HAP-1 (cell line): ENCODE results near the gene CDK12.
"Not testable (repeated sequence)": the region's sequence is repeated elsewhere in the genome, so short reads cannot be mapped to it uniquely, and the experiment has no call there.

Source experiments
- DNase-seq, 2 experiments: peaks; one replicate each; pipeline ENCODE4 v3.0.0-alpha.2; 2016 to 2020; ENCODE audit warnings: low spot score in 2 of 2
- H3K27me3 ChIP-seq: fragments of 250-450 bp; sonication (Bioruptor Pico); 2 replicates; pipeline ENCODE4 v1.5.1; 2020; ENCODE audit warnings: low read depth, mild to moderate bottlenecking, moderate library complexity
- H3K36me3 ChIP-seq: fragments of 250-450 bp; sonication (Bioruptor Pico); replicated peaks from 2 replicates; pipeline ENCODE4 v1.5.1; 2020; ENCODE audit warnings: mild to moderate bottlenecking
- H3K4me1 ChIP-seq: fragments of 250-450 bp; sonication (Bioruptor Pico); 2 replicates; pipeline ENCODE4 v1.5.1; 2020; ENCODE audit warnings: mild to moderate bottlenecking
- H3K4me3 ChIP-seq: fragments of 250-450 bp; sonication (Bioruptor Pico); 2 replicates; pipeline ENCODE4 v1.5.1; 2020; ENCODE audit warnings: mild to moderate bottlenecking, moderate library complexity
- H3K9me3 ChIP-seq: fragments of 250-450 bp; sonication (Bioruptor Pico); 2 replicates; pipeline ENCODE4 v1.5.1; 2020; ENCODE audit warnings: mild to moderate bottlenecking, moderate library complexity
- in situ Hi-C: fragments of 300-500 bp; cut with MboI; formaldehyde crosslinking; loops from 3 replicates; pipeline ENCODE4 v1.14.3; 2020; ENCODE audit warnings: low sequenced_read_pairs, inconsistent platforms, mixed read lengths

The CDK12 gene

GRCh38 chr17:39473310-39473709 is 12.0 kb downstream of the CDK12 start:
- DNase-seq = no peak
- no peaks in the 10 kb centered on the region for H3K4me1 ChIP-seq
- no peaks in the 10 kb centered on the region for H3K9me3 ChIP-seq
- no peaks in the 10 kb centered on the region for H3K27me3 ChIP-seq
- in situ Hi-C loops = no loop called here
- H3K36me3 ChIP-seq = peaks cover 53% of the 10 kb centered on the region
- no peak overlapping the region for H3K4me3 ChIP-seq

GRCh38 chr17:39479631-39480030 is 18.3 kb downstream of the CDK12 start:
- H3K9me3 ChIP-seq, H3K4me3 ChIP-seq, H3K4me1 ChIP-seq, H3K27me3 ChIP-seq, in situ Hi-C loops, DNase-seq: not testable (repeated sequence)
- H3K36me3 ChIP-seq = peaks cover 32% of the 10 kb centered on the region

- in situ Hi-C loops = no loop called here
- H3K9me3 ChIP-seq = no peaks in the 10 kb centered on the region
- H3K27me3 ChIP-seq = no peaks in the 10 kb centered on the region
- H3K4me3 ChIP-seq = no peak overlapping the region
- peaks cover 20% of the 10 kb centered on the region for H3K36me3 ChIP-seq
- no peaks in the 10 kb centered on the region for H3K4me1 ChIP-seq
- no peak for DNase-seq
These were observed 22.2 kb downstream of the CDK12 start for GRCh38 chr17:39483506-39483905.

GRCh38 chr17:39484178-39484577 is 22.9 kb downstream of the CDK12 start:
- H3K36me3 ChIP-seq = peaks cover 17% of the 10 kb centered on the region
- no peaks in the 10 kb centered on the region for H3K27me3 ChIP-seq
- DNase-seq = no peak
- H3K9me3 ChIP-seq = no peaks in the 10 kb centered on the region
- in situ Hi-C loops = no loop called here
- H3K4me3 ChIP-seq = no peak overlapping the region
- no peaks in the 10 kb centered on the region for H3K4me1 ChIP-seq

GRCh38 chr17:39485555-39485954 is 24.3 kb downstream of the CDK12 start:
- in situ Hi-C loops = no loop called here
- H3K36me3 ChIP-seq = peaks cover 22% of the 10 kb centered on the region

GRCh38 chr17:39486242-39486641 is 25.0 kb downstream of the CDK12 start:
- Histone ChIP-seq H3K36me3 (peaks cover 26% of the 10 kb centered on the region), H3K4me3 (no peak overlapping the region), H3K4me1 (no peaks in the 10 kb centered on the region), H3K9me3 (no peaks in the 10 kb centered on the region), H3K27me3 (no peaks in the 10 kb centered on the region)
- in situ Hi-C loops = no loop called here
- no peak for DNase-seq

More at GRCh38 chr17:39485555-39485954, 24.3 kb downstream of the CDK12 start:
- Histone ChIP-seq H3K4me1 (no peaks in the 10 kb centered on the region), H3K9me3 (no peaks in the 10 kb centered on the region), H3K27me3 (no peaks in the 10 kb centered on the region), H3K4me3 (no peak overlapping the region)
- no peak for DNase-seq

GRCh38 chr17:39487490-39487889 is 26.2 kb downstream of the CDK12 start:
- H3K9me3 ChIP-seq, H3K27me3 ChIP-seq, H3K4me3 ChIP-seq, DNase-seq, in situ Hi-C loops, H3K4me1 ChIP-seq: not testable (repeated sequence)
- peaks cover 28% of the 10 kb centered on the region for H3K36me3 ChIP-seq

- H3K4me1 ChIP-seq = no peaks in the 10 kb centered on the region
- no peak overlapping the region for H3K4me3 ChIP-seq
- in situ Hi-C loops = no loop called here
- no peaks in the 10 kb centered on the region for H3K9me3 ChIP-seq
- no peak for DNase-seq
- H3K36me3 ChIP-seq = peaks cover 33% of the 10 kb centered on the region
- no peaks in the 10 kb centered on the region for H3K27me3 ChIP-seq
These were observed 26.7 kb downstream of the CDK12 start for GRCh38 chr17:39487946-39488345.

GRCh38 chr17:39496921-39497320 is 35.6 kb downstream of the CDK12 start:
- in situ Hi-C loops, H3K27me3 ChIP-seq: not testable (repeated sequence)

GRCh38 chr17:39507511-39507910 is 46.2 kb downstream of the CDK12 start:
- in situ Hi-C loops = no loop called here
- H3K9me3 ChIP-seq = no peaks in the 10 kb centered on the region
- no peak overlapping the region for H3K4me3 ChIP-seq
- H3K27me3 ChIP-seq = no peaks in the 10 kb centered on the region
- H3K36me3 ChIP-seq = peaks cover 58% of the 10 kb centered on the region
- no peaks in the 10 kb centered on the region for H3K4me1 ChIP-seq
- no peak for DNase-seq

More at GRCh38 chr17:39496921-39497320, 35.6 kb downstream of the CDK12 start:
- DNase-seq, H3K4me1 ChIP-seq, H3K4me3 ChIP-seq, H3K9me3 ChIP-seq: not testable (repeated sequence)
- H3K36me3 ChIP-seq = peaks cover 60% of the 10 kb centered on the region

- H3K4me3 ChIP-seq = no peak overlapping the region
- no peaks in the 10 kb centered on the region for H3K9me3 ChIP-seq
- no peaks in the 10 kb centered on the region for H3K27me3 ChIP-seq
- in situ Hi-C loops = no loop called here
- H3K4me1 ChIP-seq = peaks cover 11% of the 10 kb centered on the region
- H3K36me3 ChIP-seq = peaks cover 44% of the 10 kb centered on the region
- DNase-seq = no peak
These were observed 47.7 kb downstream of the CDK12 start for GRCh38 chr17:39508987-39509386.

- no peaks in the 10 kb centered on the region for H3K9me3 ChIP-seq
- peaks cover 44% of the 10 kb centered on the region for H3K36me3 ChIP-seq
- H3K27me3 ChIP-seq = no peaks in the 10 kb centered on the region
- in situ Hi-C loops = no loop called here
- H3K4me3 ChIP-seq = no peak overlapping the region
- DNase-seq = peak; percentile 22 to 65
- peaks cover 11% of the 10 kb centered on the region for H3K4me1 ChIP-seq
These were observed 52.0 kb downstream of the CDK12 start for GRCh38 chr17:39513309-39513708.

- Histone ChIP-seq H3K4me3 (no peak overlapping the region), H3K4me1 (peaks cover 11% of the 10 kb centered on the region), H3K36me3 (peaks cover 50% of the 10 kb centered on the region), H3K27me3 (no peaks in the 10 kb centered on the region), H3K9me3 (no peaks in the 10 kb centered on the region)
- in situ Hi-C loops = no loop called here
- no peak for DNase-seq
These were observed 52.6 kb downstream of the CDK12 start for GRCh38 chr17:39513915-39514314.

GRCh38 chr17:39517224-39517623 is 55.9 kb downstream of the CDK12 start:
- in situ Hi-C loops = no loop called here
- no peak for DNase-seq
- H3K9me3 ChIP-seq = no peaks in the 10 kb centered on the region
- no peaks in the 10 kb centered on the region for H3K27me3 ChIP-seq
- H3K4me3 ChIP-seq = no peak overlapping the region
- H3K36me3 ChIP-seq = peaks cover 65% of the 10 kb centered on the region
- peaks cover 11% of the 10 kb centered on the region for H3K4me1 ChIP-seq

- in situ Hi-C loops = no loop called here
- no peak for DNase-seq
- Histone ChIP-seq H3K27me3 (no peaks in the 10 kb centered on the region), H3K4me1 (no peaks in the 10 kb centered on the region), H3K36me3 (peaks cover 82% of the 10 kb centered on the region), H3K9me3 (no peaks in the 10 kb centered on the region), H3K4me3 (no peak overlapping the region)
These were observed 64.7 kb downstream of the CDK12 start for GRCh38 chr17:39525801-39526506.
